Measurements from ENCODE around the gene PIK3C2G.
"Not testable (repeated sequence)": the region's sequence is repeated elsewhere in the genome, so short reads cannot be mapped to it uniquely, and the experiment has no call there.

The PIK3C2G gene

DNA sequence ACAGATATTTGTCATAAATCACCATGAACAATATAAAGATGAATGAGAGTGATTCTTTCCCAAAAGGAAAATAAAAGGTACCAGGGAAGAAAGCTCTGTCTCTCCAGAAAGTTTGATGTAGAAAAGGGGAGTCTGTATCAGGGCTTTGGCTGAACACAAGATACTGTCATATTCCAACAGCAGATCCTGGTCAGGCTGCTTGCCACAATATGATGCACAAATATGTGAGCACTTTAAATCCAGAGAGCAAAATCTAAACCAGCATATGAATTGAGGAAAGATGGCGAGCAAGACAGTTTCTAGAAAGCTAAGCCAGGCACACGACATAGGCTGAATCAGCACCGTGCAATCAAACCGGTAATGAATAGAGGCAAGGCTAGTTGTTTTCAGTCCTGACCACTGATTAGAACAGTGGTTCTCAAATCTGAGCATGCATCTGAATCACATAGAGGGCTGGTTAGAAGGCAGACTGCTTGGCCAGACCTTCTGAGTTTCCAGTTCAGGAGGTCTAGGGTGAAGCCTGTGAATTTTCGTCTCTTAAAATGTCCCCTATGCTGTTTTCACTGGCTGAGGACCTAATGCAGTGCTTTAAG lies 415.8 kb downstream of the PIK3C2G start:
- no peaks in the 10 kb centered on the region for H3K4me1 ChIP-seq (ENCODE audit: control insufficient read depth, insufficient read depth, low read length)
- H3K9me3 ChIP-seq (ENCODE audit: control insufficient read depth, low read length) = no peaks in the 10 kb centered on the region
- no peak overlapping the region for H3K9ac ChIP-seq (ENCODE audit: low read length)
- H3K36me3 ChIP-seq (ENCODE audit: control insufficient read depth, insufficient read depth, low read length) = no peaks in the 10 kb centered on the region
- no peaks in the 10 kb centered on the region for H3K27me3 ChIP-seq (ENCODE audit: control insufficient read depth, insufficient read depth, low read length)
- H3K4me3 ChIP-seq (ENCODE audit: low read length) = no peak overlapping the region

DNA sequence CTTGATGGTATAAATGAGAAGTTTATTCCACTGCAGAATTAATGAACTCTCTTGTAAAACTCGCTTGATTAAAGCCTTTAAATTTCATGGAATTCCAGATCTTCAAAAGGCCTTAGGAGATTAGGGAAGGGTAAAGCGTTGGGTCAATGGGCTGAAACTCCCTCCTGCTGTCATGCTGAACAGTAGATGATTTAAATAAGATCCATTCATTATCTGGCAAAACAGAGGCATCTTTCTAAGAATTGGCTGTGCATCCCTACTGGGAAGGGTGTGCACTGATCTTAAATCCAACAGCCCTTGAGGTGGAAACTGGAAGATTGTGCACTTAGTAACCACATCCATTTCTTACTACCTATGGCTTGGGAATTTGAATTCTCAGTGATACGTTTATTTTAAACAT lies 420.5 kb downstream of the PIK3C2G start:
- H3K9me3 ChIP-seq (ENCODE audit: control insufficient read depth, low read length) = no peaks in the 10 kb centered on the region

DNA sequence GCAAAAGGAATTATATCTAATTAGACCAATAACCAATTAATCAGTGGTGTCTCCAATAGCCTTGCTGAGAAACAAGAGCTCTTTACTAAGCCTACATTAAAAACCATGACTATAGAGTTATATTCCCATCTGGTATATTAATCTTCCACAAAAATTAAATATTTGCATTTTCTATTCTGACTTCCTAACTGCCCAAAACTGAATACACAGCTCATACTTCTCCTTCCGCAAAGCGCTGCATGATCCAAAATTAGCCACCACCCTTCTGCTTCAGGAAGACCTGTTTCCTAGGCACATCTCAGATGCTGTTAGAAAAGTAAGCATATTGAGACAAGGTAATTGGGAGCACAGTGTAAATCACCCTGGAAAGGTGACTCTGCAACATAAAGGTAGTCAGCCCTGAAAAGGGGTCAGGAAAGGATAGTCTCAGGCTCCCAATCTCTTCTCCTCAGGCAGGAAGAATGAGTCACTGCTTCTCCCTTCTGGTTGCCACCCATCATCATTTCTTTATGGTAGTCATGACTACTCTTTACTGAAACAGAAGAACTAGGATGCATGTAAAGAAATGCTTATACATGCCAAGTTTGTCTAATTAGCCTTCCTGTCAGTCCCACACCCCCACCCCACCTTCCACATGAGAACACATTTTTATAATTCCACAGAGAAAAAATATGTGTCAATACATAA lies 422.2 kb downstream of the PIK3C2G start:
- Histone ChIP-seq H3K36me3 (ENCODE audit: control insufficient read depth, insufficient read depth, low read length) (no peaks in the 10 kb centered on the region), H3K27me3 (ENCODE audit: control insufficient read depth, insufficient read depth, low read length) (no peaks in the 10 kb centered on the region), H3K4me3 (ENCODE audit: low read length) (no peak overlapping the region), H3K9me3 (ENCODE audit: control insufficient read depth, low read length) (no peaks in the 10 kb centered on the region), H3K4me1 (ENCODE audit: control insufficient read depth, insufficient read depth, low read length) (no peaks in the 10 kb centered on the region), H3K9ac (ENCODE audit: low read length) (no peak overlapping the region)

More for the DNA sequence above, 420.5 kb downstream of the PIK3C2G start:
- no peaks in the 10 kb centered on the region for H3K36me3 ChIP-seq (ENCODE audit: control insufficient read depth, insufficient read depth, low read length)
- no peak overlapping the region for H3K4me3 ChIP-seq (ENCODE audit: low read length)
- H3K4me1 ChIP-seq (ENCODE audit: control insufficient read depth, insufficient read depth, low read length) = no peaks in the 10 kb centered on the region
- H3K9ac ChIP-seq (ENCODE audit: low read length) = no peak overlapping the region
- no peaks in the 10 kb centered on the region for H3K27me3 ChIP-seq (ENCODE audit: control insufficient read depth, insufficient read depth, low read length)

DNA sequence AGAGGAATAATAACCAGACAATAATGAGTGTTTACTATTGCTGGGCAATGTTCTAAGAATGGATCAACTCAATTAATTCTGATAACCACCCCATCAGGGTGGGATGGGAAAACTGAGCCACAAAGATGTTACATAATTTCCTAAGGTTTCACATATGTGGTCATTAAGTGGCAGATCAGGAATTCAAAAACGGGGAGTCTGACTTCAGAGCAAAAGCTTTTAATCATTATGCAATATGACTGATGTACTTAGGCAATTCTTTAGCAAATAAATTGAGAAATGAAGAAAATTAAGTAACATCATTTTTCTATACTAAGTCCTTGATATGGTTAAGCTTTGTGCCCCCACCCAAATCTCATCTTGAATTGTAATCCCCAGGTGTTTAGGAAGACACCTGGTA lies 423.1 kb downstream of the PIK3C2G start:
- Histone ChIP-seq H3K9me3 (ENCODE audit: control insufficient read depth, low read length) (no peaks in the 10 kb centered on the region), H3K27me3 (ENCODE audit: control insufficient read depth, insufficient read depth, low read length) (no peaks in the 10 kb centered on the region), H3K4me1 (ENCODE audit: control insufficient read depth, insufficient read depth, low read length) (no peaks in the 10 kb centered on the region), H3K4me3 (ENCODE audit: low read length) (no peak overlapping the region), H3K9ac (ENCODE audit: low read length) (no peak overlapping the region), H3K36me3 (ENCODE audit: control insufficient read depth, insufficient read depth, low read length) (no peaks in the 10 kb centered on the region)

DNA sequence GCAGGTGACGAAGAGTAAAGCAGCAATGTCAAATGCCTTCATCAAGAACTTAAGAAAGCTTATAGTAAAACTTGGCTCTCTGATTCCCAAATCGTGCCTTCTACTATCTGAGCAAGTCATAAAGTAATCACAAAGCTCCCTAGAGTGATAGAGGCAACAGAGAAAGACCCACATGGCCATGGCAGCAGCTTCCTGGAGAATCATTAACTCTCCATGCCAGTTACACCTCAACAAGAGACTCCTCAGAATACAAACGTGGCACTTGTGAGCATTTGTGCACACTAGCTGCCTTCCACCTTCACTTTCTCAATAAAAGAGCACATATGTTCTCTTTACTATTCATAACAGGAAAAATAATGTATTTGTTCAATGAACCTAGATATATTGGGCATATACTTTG lies 428.5 kb downstream of the PIK3C2G start:
- H3K36me3 ChIP-seq (ENCODE audit: control insufficient read depth, insufficient read depth, low read length) = no peaks in the 10 kb centered on the region
- no peaks in the 10 kb centered on the region for H3K9me3 ChIP-seq (ENCODE audit: control insufficient read depth, low read length)
- no peak overlapping the region for H3K4me3 ChIP-seq (ENCODE audit: low read length)
- no peak overlapping the region for H3K9ac ChIP-seq (ENCODE audit: low read length)
- no peaks in the 10 kb centered on the region for H3K27me3 ChIP-seq (ENCODE audit: control insufficient read depth, insufficient read depth, low read length)
- no peaks in the 10 kb centered on the region for H3K4me1 ChIP-seq (ENCODE audit: control insufficient read depth, insufficient read depth, low read length)

DNA sequence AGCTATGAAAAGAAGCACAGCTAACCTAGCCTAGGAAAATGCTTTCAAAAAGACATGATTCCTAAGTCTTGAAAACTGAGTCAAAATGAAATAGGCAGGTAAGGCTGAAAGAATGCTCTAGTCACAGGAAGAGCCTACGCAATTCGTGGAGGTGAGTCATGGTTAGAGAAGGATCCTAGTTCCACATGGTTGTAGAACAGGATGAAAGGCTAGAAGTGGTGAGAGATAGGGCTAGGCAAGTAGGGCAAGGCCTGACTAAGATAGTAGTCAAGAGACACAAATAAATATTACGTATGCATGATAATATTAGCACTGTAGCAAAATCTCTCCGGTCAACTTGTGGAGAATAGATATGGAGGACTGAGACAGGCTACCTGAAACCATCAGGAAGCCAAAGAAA lies 429.3 kb downstream of the PIK3C2G start:
- H3K36me3 ChIP-seq (ENCODE audit: control insufficient read depth, insufficient read depth, low read length) = no peaks in the 10 kb centered on the region
- no peaks in the 10 kb centered on the region for H3K27me3 ChIP-seq (ENCODE audit: control insufficient read depth, insufficient read depth, low read length)
- H3K4me1 ChIP-seq (ENCODE audit: control insufficient read depth, insufficient read depth, low read length) = no peaks in the 10 kb centered on the region
- no peaks in the 10 kb centered on the region for H3K9me3 ChIP-seq (ENCODE audit: control insufficient read depth, low read length)
- H3K9ac ChIP-seq (ENCODE audit: low read length) = no peak overlapping the region
- H3K4me3 ChIP-seq (ENCODE audit: low read length) = no peak overlapping the region

DNA sequence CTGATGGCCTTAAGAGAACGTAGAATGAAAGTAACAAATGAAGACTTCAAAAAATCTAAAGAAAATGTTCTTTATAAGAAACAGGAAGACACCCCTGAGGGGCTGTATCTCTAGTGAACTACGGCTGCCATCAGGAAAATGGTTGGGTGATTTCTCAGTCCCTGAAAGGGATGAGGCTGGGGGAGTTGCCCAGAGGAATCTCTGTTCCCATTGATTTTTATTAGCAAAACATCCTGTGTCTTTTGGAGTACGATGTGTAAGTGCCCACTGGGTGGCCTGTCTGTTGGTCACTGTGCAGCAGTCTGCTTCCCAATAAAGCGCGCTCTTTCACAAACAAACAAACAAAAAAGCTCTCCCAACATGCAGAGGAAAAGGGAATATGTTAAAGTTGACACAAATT lies 432.7 kb downstream of the PIK3C2G start:
- H3K27me3 ChIP-seq (ENCODE audit: control insufficient read depth, insufficient read depth, low read length); H3K36me3 ChIP-seq (ENCODE audit: control insufficient read depth, insufficient read depth, low read length); H3K9me3 ChIP-seq (ENCODE audit: control insufficient read depth, low read length); H3K4me1 ChIP-seq (ENCODE audit: control insufficient read depth, insufficient read depth, low read length); H3K4me3 ChIP-seq (ENCODE audit: low read length); H3K9ac ChIP-seq (ENCODE audit: low read length): not testable (repeated sequence)

DNA sequence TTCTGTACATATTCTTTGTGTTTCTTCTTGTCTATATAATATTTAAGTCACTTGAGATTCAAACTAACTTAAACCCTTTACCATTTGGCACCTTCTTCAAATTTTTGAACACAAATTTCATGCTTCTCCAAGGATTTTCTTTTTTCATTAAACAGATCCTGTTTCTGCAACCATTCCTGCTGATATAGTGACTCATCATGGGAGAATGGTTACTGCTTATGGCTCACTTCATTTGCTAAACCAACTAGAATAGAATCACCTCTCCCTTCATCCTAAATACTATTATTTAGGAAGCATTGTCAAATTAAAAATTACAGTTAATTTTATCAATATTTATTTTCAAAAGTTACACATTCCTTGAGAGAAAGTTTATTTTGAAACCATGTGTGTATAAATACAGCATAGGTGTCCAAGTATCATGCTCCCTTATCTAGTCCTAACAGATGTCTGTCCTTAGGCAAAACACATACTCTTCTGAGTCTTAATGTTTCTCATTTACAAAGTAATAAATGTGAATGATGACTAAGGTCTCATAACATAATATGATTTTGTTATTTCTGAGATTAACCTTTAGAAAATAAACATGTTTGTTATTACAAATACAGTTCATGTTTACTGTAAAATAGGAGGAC lies 435.8 kb downstream of the PIK3C2G start:
- Histone ChIP-seq H3K9me3 (ENCODE audit: control insufficient read depth, low read length) (no peaks in the 10 kb centered on the region), H3K36me3 (ENCODE audit: control insufficient read depth, insufficient read depth, low read length) (no peaks in the 10 kb centered on the region), H3K9ac (ENCODE audit: low read length) (no peak overlapping the region), H3K27me3 (ENCODE audit: control insufficient read depth, insufficient read depth, low read length) (no peaks in the 10 kb centered on the region), H3K4me3 (ENCODE audit: low read length) (no peak overlapping the region), H3K4me1 (ENCODE audit: control insufficient read depth, insufficient read depth, low read length) (no peaks in the 10 kb centered on the region)
